ENCODE measurements around the gene TSPEAR.

TSPEAR gene

DNA sequence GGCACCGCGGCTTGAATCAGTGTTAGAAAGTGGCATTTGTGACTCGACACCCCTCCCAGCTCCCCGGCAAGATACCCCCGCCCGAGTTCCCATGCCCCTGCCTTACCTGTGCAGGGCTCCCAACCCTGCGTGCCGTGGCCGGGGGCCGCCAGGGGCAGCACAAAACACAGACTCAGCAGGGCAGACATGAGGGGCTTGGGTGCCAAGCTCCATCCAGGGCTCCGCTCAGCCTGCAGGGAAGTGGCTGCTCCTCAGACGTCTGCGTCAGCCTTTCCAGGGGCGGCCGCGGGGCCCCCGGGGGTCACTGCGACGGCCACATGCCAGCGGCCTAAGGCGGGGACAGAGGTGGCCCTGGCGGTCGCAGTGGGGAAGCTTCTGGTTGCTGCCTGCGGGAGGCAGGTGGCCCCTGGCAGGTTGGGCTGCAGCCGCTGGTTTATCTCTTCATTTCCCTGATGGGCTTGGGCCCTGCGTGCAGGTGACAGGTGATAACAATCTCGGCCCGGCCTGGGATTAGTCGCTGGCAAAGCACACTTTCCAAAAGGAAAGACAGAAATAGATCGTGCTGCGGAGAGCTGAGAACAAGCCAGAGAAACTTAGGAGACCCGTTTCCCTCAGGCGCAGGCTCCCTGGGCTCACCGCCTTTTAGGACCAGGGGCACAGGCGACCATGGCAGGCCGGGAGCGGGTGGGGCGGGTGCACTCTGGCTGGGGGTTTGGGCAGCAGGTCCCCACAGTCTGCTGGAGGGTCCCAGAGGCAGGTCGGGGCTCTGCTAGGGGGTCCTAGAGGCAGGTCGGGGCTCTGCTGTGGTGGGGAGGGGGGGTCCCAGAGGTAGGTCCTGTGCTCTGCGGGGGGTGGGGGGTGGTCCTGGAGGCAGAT lies at the start of gene TSPEAR:
TSS of gene TSPEAR (minus strand) at position 246 of the 876 bp plus-strand sequence. CDS start at position 188, 58 bp downstream.
- no peak for DNase-seq

GRCh38 chr21:44760376-44760775 lies 49.0 kb upstream of the TSPEAR start:
- DNase-seq = no peak

- no peak for DNase-seq
Observed at GRCh38 chr21:44759628-44760285, 48.4 kb upstream of the TSPEAR start.

- no peak for DNase-seq
Observed at GRCh38 chr21:44758781-44759627, 47.6 kb upstream of the TSPEAR start.

DNA sequence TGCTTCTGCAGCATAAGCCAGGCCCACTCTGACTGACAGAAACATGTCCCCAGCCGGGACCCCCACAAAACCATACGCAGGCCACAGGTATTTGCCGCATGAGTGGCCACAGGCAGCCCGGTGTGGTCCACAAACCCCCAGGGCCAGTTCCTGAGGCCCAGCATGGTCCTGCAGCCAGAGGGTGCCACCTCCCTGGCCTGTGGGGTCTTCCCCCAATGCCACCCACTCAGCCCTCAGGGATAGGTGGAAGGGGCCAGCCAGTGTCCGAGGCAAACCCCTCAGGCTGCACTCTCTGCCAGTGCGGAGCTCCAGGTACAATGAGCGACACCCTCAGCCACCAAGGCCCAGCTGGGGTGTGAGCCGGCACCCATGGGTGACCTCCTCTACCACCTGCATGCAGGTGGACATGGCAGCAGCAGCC lies 46.8 kb upstream of the TSPEAR start:
- DNase-seq = no peak

DNA sequence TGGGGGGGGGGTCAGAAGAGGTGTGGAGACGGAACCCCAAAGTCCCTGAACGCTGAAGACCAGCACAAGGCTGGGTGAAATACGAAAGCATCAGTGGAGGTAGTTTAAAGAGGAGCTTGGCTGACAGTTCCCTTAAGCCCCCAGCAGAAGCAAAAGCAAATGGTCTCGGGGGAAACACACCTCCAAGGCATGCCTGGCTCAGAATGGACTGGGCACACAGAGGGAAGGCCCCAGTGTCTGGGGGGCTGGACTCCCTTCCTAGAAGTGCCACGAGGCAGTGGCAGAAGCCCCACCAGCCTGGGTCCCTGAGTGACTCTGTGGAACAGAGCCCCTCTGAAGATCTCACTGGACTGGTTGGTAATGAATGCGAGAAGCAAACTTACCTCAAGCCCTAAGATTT lies 46.4 kb upstream of the TSPEAR start:
- no peak for DNase-seq

GRCh38 chr21:44756423-44757185 lies 45.2 kb upstream of the TSPEAR start:
- no peak for DNase-seq

DNA sequence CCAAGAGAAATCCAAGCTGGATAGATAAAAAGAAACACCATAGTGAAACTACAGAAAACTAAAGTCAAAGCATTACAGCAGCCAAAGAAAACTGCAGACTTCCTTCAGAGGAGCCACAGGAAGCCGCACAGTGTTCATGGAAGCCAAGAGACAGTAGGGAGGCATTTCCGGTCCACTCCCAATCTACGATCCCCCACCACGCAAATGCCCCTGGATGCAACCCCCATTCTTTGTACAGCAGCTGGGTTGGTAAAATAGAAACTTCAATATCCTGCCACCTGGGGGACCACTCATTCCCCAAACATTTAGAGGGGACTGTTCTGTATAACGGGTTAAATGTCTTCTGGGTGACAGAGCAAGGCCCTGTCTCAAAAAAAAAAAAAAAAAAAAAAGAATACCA lies 43.9 kb upstream of the TSPEAR start:
- DNase-seq = no peak

DNA sequence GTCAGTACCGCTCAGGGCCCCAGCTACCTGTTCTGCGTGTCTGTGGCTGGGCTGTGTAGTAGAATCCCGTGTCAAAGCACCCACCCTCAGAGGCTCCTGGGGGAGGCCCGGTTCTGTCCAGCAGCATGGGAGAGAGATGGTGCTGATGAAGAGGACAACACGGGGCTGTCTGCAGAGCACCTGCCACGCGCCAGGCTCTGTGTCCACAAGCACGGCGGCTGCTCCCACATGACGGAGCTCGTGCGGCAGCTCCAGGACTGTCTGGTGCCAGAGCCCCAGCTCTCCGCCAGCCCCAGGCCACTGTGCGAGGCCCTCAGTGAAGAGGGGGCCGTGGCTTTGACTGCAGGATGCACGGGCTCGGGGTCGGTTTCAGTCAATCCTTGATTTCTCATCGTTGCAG lies 42.0 kb upstream of the TSPEAR start:
- DNase-seq = no peak

GRCh38 chr21:44752671-44753235 lies 41.4 kb upstream of the TSPEAR start:
- DNase-seq = no peak

GRCh38 chr21:44751799-44752636 lies 40.6 kb upstream of the TSPEAR start:
- DNase-seq = no peak

- no peak for DNase-seq
Observed at GRCh38 chr21:44751186-44751798, 39.9 kb upstream of the TSPEAR start.

DNA sequence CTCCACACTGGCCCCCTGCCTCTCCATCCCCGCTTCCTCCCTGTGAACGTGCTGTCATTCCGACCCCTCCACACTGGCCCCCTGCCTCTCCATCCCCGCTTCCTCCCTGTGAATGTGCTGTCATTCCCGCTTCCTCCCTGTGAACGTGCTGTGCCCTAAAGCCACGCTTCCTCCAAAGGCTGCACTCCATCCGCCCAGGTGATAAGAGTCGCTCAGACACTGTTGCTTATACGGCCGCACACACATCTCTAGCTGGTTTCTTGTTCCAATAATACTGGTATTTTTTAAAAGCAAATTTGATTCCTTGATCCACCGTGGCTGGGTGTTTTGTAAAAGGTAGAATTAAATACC lies 39.3 kb upstream of the TSPEAR start:
- DNase-seq = no peak

DNA sequence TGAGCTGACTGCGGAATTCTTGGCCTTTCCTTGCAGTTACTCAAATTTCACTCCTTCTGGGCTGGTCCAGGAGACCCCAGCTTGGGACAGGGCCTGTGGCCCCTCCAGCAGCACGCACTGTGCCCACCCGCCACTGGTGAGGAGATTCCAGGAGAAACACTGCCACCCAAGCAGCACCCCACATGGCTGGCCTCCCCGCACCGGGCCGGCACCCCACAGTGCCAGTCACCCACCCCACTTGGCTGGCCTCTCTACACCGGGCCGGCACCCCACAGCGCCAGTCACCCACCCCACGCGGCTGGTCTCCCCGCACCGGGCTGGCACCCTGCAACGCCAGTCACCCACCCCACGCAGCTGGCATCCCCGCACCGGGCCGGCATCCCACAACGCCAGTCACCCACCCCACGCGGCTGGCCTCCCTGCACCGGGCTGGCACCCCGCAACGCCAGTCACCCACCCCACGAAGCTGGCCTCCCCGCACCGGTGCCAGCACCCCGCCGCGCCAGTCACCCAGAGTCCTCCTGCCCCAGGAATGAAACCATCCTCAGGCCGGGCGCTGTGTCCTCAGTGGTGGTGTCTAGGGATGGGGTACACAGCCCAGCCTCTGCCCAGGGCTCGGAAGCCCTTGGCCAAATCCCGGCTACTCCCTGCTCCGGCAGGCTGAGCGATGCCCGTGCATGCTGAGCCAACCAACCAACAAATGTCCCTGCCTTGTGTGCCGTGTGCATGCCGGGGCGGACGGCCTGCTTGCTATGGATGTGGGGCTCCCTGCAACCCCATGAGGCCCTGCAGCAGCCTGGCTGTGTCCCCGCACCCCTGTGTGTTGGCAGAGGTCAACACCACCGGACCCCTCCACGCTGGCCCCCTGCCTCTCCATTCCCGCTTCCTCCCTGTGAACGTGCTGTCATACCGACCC lies 38.6 kb upstream of the TSPEAR start:
- DNase-seq = no peak

DNA sequence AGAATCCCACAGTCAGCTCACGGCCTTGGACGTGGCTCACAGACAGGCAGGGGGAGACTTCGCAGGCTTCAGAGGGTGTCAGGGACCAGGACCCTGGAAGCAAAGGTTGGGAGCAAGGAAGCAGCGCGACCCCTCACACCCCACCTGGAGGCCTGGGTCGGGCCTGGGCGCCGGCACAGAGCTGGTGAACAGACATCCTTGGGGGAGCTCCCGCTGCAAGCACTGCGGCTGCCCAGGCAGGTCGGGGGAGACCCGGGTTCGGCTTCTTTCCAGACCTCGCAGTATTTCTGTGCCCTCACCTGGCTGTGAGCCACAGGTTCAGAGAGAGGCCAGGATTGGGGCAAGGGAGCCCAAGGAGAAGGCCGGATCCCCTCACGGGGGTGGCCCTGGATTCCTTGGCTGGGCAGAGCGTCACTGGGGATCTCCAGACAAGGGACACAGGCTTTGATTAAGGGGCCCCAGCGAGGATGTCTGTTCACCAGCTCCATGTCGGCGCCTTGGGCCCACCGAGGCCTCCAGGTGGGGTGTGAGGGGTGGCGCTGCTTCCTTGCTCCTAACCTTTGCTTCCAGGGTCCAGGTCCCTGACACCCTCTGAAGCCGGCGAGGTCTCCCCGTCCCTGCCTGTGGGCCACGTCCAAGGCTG lies 37.9 kb upstream of the TSPEAR start:
- no peak for DNase-seq

DNA sequence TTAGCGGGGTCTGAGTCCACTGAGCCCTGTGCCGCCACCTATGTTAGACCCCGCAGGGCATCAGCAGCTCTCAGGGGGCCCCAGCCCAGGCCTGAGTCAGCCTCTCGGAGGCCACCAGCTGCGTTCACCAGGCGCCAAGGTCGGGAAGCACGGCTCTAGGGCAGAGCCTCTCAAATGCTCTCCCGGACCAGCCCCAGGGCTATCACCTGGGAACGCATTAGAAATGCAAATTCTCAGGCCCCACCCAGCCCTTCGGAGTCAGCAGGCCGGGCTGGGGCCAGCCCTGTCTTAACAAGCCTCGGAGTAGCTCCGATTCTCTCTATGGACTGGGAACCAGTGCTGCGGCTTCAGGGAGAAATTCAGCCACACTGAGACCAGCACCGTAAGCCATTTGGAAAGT lies 37.2 kb upstream of the TSPEAR start:
- no peak for DNase-seq

GRCh38 chr21:44742418-44743153 lies 31.2 kb upstream of the TSPEAR start:
- peak; percentile 50 for DNase-seq

GRCh38 chr21:44741921-44742320 lies 30.5 kb upstream of the TSPEAR start:
- no peak for DNase-seq

DNA sequence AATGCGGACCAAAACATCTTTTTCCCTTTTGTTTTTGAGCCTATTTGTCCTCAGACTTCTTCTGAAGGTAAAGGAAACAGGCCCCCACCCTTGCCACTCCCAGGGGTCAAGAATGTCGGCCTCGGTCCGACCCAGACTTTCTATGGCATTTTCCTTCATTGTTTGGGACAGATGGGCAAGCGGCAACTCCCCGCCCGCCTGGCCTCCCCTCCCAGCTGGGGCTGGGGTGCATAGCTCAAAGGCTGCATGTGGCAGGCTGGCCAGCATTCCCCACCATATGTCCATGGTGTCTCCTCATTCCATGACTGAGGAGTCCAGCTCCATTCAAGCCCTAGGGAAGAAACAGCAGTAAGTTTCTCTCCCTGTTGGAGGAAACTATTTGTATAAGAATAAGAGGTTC lies 29.4 kb upstream of the TSPEAR start:
- no peak for DNase-seq

Measured in NCI-H1436 treated with DMSO at 0.1 percent for 48 hours (cell line).